WTC11 (cell line): Measurements from ENCODE around the gene FZD1. TPM values are rescaled to one million over a fixed set of nuclear protein-coding genes. Genes with fewer than 3 reads are reported as not detected.

Experiments used
- ATAC-seq: fragments of 200-7000 bp; cut with Tn5 transposase; 2 replicates; pipeline ENCODE4 v1.10.0; 2021; ENCODE audit warnings: mild to moderate bottlenecking, moderate library complexity
- CTCF ChIA-PET: fragments of 300-600 bp; sonication (Branson Sonifier 250); formaldehyde crosslinking; loops from one replicate; lab custom pipeline; 2021; ENCODE audit warnings: antibody characterized with exemption; lab: Charles Lee
- POLR2A ChIA-PET: fragments of 350-600 bp; sonication (Branson Sonifier 250); formaldehyde crosslinking; loops from one replicate; lab custom pipeline; 2021; ENCODE audit warnings: antibody characterized with exemption; lab: Charles Lee
- DNase-seq: peaks from one replicate; pipeline ENCODE4 v3.0.0; 2021; ENCODE audit warnings: low spot score
- H3K27ac Mint-ChIP-seq: 2 replicates; pipeline ENCODE4 v1.8.0; 2021; ENCODE audit warnings: mixed read lengths
- H3K27me3 Mint-ChIP-seq: 2 replicates; pipeline ENCODE4 v1.8.0; 2021; ENCODE audit warnings: low read depth, mild to moderate bottlenecking, moderate library complexity, mixed read lengths
- H3K36me3 Mint-ChIP-seq: 2 replicates; pipeline ENCODE4 v1.8.0; 2021; ENCODE audit warnings: mixed read lengths
- H3K4me1 Mint-ChIP-seq: 2 replicates; pipeline ENCODE4 v1.8.0; 2022; ENCODE audit warnings: mixed read lengths
- H3K4me3 Mint-ChIP-seq: 2 replicates; pipeline ENCODE4 v1.8.0; 2021; ENCODE audit warnings: mild to moderate bottlenecking, moderate library complexity, mixed read lengths
- H3K9me3 Mint-ChIP-seq: 2 replicates; pipeline ENCODE4 v1.8.0; 2021; ENCODE audit warnings: mixed read lengths
- CBFB ChIP-seq: sonication (generic); formaldehyde crosslinking; IDR thresholded peaks from 2 replicates; pipeline ENCODE4 v1.8.1; 2022; ENCODE audit warnings: mild to moderate bottlenecking, low read depth, missing genetic modification reagents
- CTCF ChIP-seq: fragments of 200-600 bp; IDR thresholded peaks from 2 replicates; pipeline ENCODE4 v1.8.0; 2022; ENCODE audit warnings: antibody characterized with exemption
- E2F1 ChIP-seq: sonication (generic); formaldehyde crosslinking; IDR thresholded peaks from 2 replicates; pipeline ENCODE4 v1.8.0; 2022; ENCODE audit warnings: mild to moderate bottlenecking, missing genetic modification reagents
- EMX1 ChIP-seq: fragments of 250-450 bp; sonication (Bioruptor Pico); IDR thresholded peaks from 2 replicates; pipeline ENCODE4 v1.8.0; 2021; ENCODE audit warnings: mild to moderate bottlenecking
- FOXK1 ChIP-seq: sonication (generic); formaldehyde crosslinking; IDR thresholded peaks from 2 replicates; pipeline ENCODE4 v1.8.0; 2022; ENCODE audit warnings: mild to moderate bottlenecking, moderate library complexity, missing genetic modification reagents
- FOXP1 ChIP-seq: sonication (generic); formaldehyde crosslinking; IDR thresholded peaks from 2 replicates; pipeline ENCODE4 v1.8.0; 2022; ENCODE audit warnings: missing genetic modification reagents, mild to moderate bottlenecking, moderate library complexity, borderline replicate concordance
- GABPB1 ChIP-seq: sonication (generic); formaldehyde crosslinking; IDR thresholded peaks from 2 replicates; pipeline ENCODE4 v1.8.1; 2023; ENCODE audit warnings: mild to moderate bottlenecking, missing genetic modification reagents
- HMGA2 ChIP-seq: fragments of 250-450 bp; sonication (Bioruptor Pico); IDR thresholded peaks from 2 replicates; pipeline ENCODE4 v1.4.0; 2021; ENCODE audit warnings: mild to moderate bottlenecking, moderate library complexity
- HMGXB4 ChIP-seq: sonication (generic); formaldehyde crosslinking; IDR thresholded peaks from 2 replicates; pipeline ENCODE4 v1.8.1; 2023; ENCODE audit warnings: mild to moderate bottlenecking, moderate library complexity, missing genetic modification reagents
- IRF1 ChIP-seq: sonication (generic); formaldehyde crosslinking; IDR thresholded peaks from 2 replicates; pipeline ENCODE4 v1.8.0; 2023; ENCODE audit warnings: missing genetic modification reagents
- IRF2 ChIP-seq: sonication (generic); formaldehyde crosslinking; IDR thresholded peaks from 2 replicates; pipeline ENCODE4 v1.8.0; 2022; ENCODE audit warnings: low read depth, missing genetic modification reagents, borderline replicate concordance
- MYBL2 ChIP-seq: sonication (generic); formaldehyde crosslinking; IDR thresholded peaks from 2 replicates; pipeline ENCODE4 v1.8.1; 2023; ENCODE audit warnings: mild to moderate bottlenecking, moderate library complexity, missing genetic modification reagents
- NR1H2 ChIP-seq: sonication (generic); formaldehyde crosslinking; IDR thresholded peaks from 2 replicates; pipeline ENCODE4 v1.9.0; 2021; ENCODE audit warnings: mild to moderate bottlenecking, moderate library complexity, missing genetic modification reagents
- NR3C1 ChIP-seq: sonication (generic); formaldehyde crosslinking; conservative IDR thresholded peaks from 2 replicates; pipeline ENCODE4 v1.8.1; 2023; ENCODE audit warnings: low read depth, mild to moderate bottlenecking, missing genetic modification reagents
- PRDM15 ChIP-seq: sonication (generic); formaldehyde crosslinking; IDR thresholded peaks from 2 replicates; pipeline ENCODE4 v1.8.0; 2022; ENCODE audit warnings: missing genetic modification reagents
- RORB ChIP-seq: fragments of 250-450 bp; sonication (Bioruptor Pico); IDR thresholded peaks from 2 replicates; pipeline ENCODE4 v1.9.0; 2021; ENCODE audit warnings: mild to moderate bottlenecking
- USF1 ChIP-seq: sonication (generic); formaldehyde crosslinking; IDR thresholded peaks from 2 replicates; pipeline ENCODE4 v1.8.0; 2022; ENCODE audit warnings: mild to moderate bottlenecking, missing genetic modification reagents
- ZBTB43 ChIP-seq: sonication (generic); formaldehyde crosslinking; IDR thresholded peaks from 2 replicates; pipeline ENCODE4 v1.8.1; 2023; ENCODE audit warnings: mild to moderate bottlenecking, missing genetic modification reagents
- ZNF396 ChIP-seq: fragments of 250-450 bp; sonication (Bioruptor Pico); IDR thresholded peaks from 2 replicates; pipeline ENCODE4 v1.8.0; 2021; ENCODE audit warnings: mild to moderate bottlenecking, moderate library complexity, borderline replicate concordance
- ZNF671 ChIP-seq: fragments of 250-450 bp; sonication (Bioruptor Pico); IDR thresholded peaks from 2 replicates; pipeline ENCODE4 v1.8.0; 2021; ENCODE audit warnings: mild to moderate bottlenecking
- total RNA-seq: library from RNA; stranded (reverse); gene quantifications from 3 replicates; pipeline ENCODE4 v1.2.3, GENCODE V29; 2021

The FZD1 gene
- total RNA-seq, 1 experiment from 2014 or later, result 2.0 TPM

GRCh38 chr7:91295576-91295975 is 31.3 kb downstream of the FZD1 start:
- H3K4me1 Mint-ChIP-seq, result peaks cover 6% of the 10 kb centered on the region
- no peak for DNase-seq
- H3K27ac Mint-ChIP-seq, result no peak overlapping the region
- H3K27me3 Mint-ChIP-seq, result peaks cover 10% of the 10 kb centered on the region
- ChIA-PET CTCF (interaction anchor here (1.1 kb wide), 1 partner anchor 8 kb away, joined by 3 read pairs; no protein-coding TSS in a partner anchor), POLR2A (no interaction called here)
- TF ChIP-seq ZNF671 (CRISPR knock-in tag) (no peak), FOXK1 (CRISPR knock-in tag) (no peak), NR1H2 (CRISPR knock-in tag) (no peak), GABPB1 (no peak), FOXP1 (CRISPR knock-in tag) (no peak), MYBL2 (CRISPR knock-in tag) (no peak), CBFB (no peak), HMGXB4 (no peak), E2F1 (CRISPR knock-in tag) (no peak), HMGA2 (CRISPR knock-in tag) (no peak), IRF2 (CRISPR knock-in tag) (no peak), NR3C1 (CRISPR knock-in tag) (no peak), EMX1 (CRISPR knock-in tag) (no peak), CTCF (no peak)
- H3K36me3 Mint-ChIP-seq, result no peaks in the 10 kb centered on the region; the same call in 1 of the 2 replicates
- no peak overlapping the region for H3K4me3 Mint-ChIP-seq
- H3K9me3 Mint-ChIP-seq, result peaks cover 8% of the 10 kb centered on the region
- no peak for ATAC-seq

GRCh38 chr7:91297939-91298338 is 33.7 kb downstream of the FZD1 start:
- POLR2A ChIA-PET, result no interaction called here
- TF ChIP-seq PRDM15 (CRISPR knock-in tag) (no peak), ZBTB43 (CRISPR knock-in tag) (no peak), IRF1 (CRISPR knock-in tag) (no peak), ZNF396 (CRISPR knock-in tag) (no peak), USF1 (CRISPR knock-in tag) (no peak), RORB (CRISPR knock-in tag) (no peak)
- Mint-ChIP-seq H3K4me3 (no peak overlapping the region), H3K27me3 (peaks cover 10% of the 10 kb centered on the region), H3K9me3 (peaks cover 8% of the 10 kb centered on the region), H3K27ac (no peak overlapping the region), H3K4me1 (peaks cover 15% of the 10 kb centered on the region), H3K36me3 (no peaks in the 10 kb centered on the region; the same call in 1 of the 2 replicates)
- CTCF ChIA-PET, result no interaction called here
- no peak for DNase-seq
- ATAC-seq, result no peak
